NB4 (cell line): ENCODE measurements around the gene C11orf86.
"Not testable (repeated sequence)": the region's sequence is repeated elsewhere in the genome, so short reads cannot be mapped to it uniquely, and the experiment has no call there.

Experiments used
- DNase-seq: peaks from one replicate; pipeline ENCODE4 v3.0.0; 2010; ENCODE audit warnings: low read depth
- H3K4me3 ChIP-seq: one replicate; pipeline ENCODE4 v1.5.1; 2011; ENCODE audit warnings: mild to moderate bottlenecking, low read depth, low read length, moderate library complexity
- CTCF ChIP-seq: IDR thresholded peaks from one replicate; pipeline ENCODE4 v1.5.1; 2012; ENCODE audit warnings: low read depth, low read length
- MYC ChIP-seq: IDR thresholded peaks from 2 replicates; pipeline ENCODE4 v1.6.1; 2011; ENCODE audit warnings: low read depth, low read length
- POLR2A ChIP-seq: IDR thresholded peaks from 2 replicates; pipeline ENCODE4 v1.6.1; 2011; ENCODE audit warnings: mild to moderate bottlenecking; ENCODE audit not compliant: insufficient read length; ENCODE audit errors: extremely low read depth
- TF ChIP-seq, protein P1 (sequence below): IDR thresholded peaks from 2 replicates; pipeline ENCODE4 v1.6.1; 2011; ENCODE audit warnings: low read depth, low read length

Gene C11orf86

GRCh38 chr11:66953081-66953833, 21.8 kb upstream of the C11orf86 start:
- TF ChIP-seq, protein P1, sequence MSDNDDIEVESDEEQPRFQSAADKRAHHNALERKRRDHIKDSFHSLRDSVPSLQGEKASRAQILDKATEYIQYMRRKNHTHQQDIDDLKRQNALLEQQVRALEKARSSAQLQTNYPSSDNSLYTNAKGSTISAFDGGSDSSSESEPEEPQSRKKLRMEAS, result no peak
- no peak for TF ChIP-seq POLR2A
- TF ChIP-seq CTCF, result no peak
- no peak for TF ChIP-seq MYC
- DNase-seq, result no peak
- H3K4me3 ChIP-seq, result no peak overlapping the region

DNA sequence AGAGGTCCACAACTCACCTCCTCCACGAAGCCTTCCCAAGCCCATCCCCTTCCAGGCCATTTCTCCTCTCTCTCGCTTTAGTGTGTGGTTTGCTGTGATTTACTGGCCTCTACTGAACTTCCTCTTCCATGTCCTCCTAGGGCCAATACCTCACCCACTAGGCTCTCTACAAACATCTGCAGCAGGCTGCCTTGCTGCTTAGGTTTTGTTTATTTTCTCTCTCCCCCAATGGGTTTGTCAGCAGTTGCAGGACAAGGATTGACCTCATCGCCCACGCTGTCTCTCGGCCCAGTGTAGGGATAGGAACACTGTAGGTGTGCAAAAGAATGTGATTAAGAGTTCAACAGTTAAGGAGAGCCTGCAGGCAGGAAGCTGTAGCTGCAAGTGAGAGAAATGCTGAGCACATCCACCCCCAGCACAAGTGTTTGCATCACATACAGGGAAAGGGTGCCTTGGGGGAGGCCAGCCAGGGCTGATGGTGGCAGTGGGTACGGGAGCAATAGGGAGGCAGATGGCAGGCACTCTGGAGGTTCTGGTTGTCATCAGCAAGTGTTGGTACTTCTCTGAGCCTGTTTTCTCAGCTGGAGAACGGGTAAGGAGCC, 18.3 kb upstream of the C11orf86 start:
- peak; percentile 66 for DNase-seq
- no peak overlapping the region for H3K4me3 ChIP-seq
- TF ChIP-seq, protein P1, result no peak
- TF ChIP-seq POLR2A (no peak), MYC (no peak), CTCF (no peak)

GRCh38 chr11:66957971-66958231, 17.2 kb upstream of the C11orf86 start:
- H3K4me3 ChIP-seq, result peak overlapping the region; percentile 46
- no peak for DNase-seq
- TF ChIP-seq, protein P1, result no peak
- no peak for TF ChIP-seq POLR2A
- no peak for TF ChIP-seq MYC
- no peak for TF ChIP-seq CTCF

DNA sequence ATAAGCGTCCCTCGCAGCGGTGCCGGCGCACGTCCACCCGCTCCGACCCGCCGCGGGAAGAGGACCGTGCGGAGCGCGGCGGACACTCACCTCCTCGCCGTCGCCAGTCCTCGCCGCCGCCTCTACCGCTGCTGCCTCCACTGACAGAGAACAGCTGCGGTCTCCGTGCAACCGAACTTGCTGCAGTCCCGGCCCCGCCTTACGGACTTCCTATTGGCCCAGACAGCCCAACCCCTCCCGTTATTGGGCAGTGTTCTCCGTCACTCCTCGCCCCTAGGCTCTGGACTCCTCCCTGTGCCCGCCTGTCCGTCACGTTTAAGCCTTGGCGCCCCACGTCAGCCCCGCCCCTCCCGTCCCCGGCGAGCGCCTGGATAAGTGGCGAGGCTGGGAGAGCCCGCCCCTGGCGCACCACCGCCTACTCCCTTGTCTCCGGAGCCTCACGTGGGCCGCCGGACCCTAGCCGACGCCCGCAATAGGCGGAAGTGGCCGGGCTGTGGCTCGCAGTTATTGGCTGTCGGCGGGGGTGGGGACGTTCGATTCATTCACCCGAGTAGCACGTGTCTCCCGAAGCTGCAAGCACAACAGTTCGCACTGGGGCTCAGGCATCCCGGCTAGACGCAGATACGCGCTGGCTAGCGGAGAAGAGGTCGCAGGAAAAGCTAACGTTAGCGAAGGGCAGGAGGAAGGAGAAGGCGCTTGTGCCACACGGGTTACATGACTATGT, 16.7 kb upstream of the C11orf86 start, which contains the start of gene PC:
Gene PC (minus strand): TSS at position 152 of the 724 bp plus-strand sequence. CDS start 86,224 bp downstream, outside the sequence.
- DNase-seq, result peak; percentile 100
- H3K4me3 ChIP-seq, result peak within 1 kb of the TSS; percentile 46
- no peak for TF ChIP-seq CTCF
- TF ChIP-seq POLR2A, result peak; percentile 20
- peak; percentile 74 for TF ChIP-seq MYC
- TF ChIP-seq, protein P1, result peak; percentile 98

DNA sequence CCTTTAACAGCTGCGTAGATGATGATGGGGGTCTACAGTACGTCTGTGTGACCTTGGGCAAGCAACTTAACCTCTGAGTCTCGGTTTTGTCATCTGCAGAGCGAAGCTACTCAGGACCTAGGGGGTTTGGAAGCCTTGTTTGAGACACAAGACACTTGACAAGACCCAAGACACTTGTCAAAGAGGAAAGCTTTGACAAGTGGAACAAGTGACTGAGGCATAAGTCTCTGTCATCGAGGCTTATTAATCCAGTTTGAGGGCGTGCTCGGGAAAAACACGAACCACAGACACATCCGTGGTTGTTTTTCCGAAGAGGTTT, 16.2 kb upstream of the C11orf86 start:
- TF ChIP-seq, protein P1, result no peak
- TF ChIP-seq MYC (no peak), CTCF (no peak), POLR2A (no peak)
- peak overlapping the region; percentile 44 for H3K4me3 ChIP-seq
- DNase-seq, result no peak

GRCh38 chr11:66961691-66962213, 13.4 kb upstream of the C11orf86 start:
- not testable (repeated sequence) for H3K4me3 ChIP-seq, DNase-seq
